Measurements from ENCODE around the gene STAT5A. TPM values are rescaled to one million over a fixed set of nuclear protein-coding genes. Genes with fewer than 3 reads are reported as not detected.

STAT5A gene
- total RNA-seq, 1 experiment from 2014 or later: 6.6 TPM

DNA sequence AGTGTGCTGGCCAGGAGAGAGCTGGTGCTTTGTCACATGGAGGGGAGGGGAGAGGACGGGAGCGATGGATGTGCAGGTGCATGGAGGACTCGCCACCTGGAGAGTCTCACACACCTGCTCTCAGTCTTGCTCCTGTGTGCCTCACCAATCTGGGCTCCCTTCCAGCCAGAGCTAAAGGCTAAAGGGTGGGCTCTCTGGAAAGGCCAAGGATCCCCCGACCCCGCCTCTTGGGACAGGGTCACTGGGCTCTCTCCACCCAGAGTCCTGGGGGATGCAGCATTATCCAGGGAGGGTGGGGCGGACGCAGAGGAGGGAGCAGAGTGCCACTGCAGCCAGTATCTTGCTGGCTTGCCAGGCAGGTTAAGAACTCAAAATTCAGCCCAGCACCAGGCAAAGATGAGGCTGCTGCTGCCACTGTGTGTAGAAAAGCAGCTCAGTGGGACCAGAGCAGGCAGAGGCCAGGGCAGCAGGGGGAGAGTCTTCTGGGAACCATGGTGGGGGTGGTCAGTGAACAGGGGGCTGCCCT, 6.7 kb upstream of the STAT5A start:
- POLR2A ChIA-PET: interaction anchor here (1.1 kb wide), 1 partner anchor 60 kb away, joined by 4 read pairs; no protein-coding TSS in a partner anchor
- H3K4me1 Mint-ChIP-seq: peaks cover 18% of the 10 kb centered on the region
- no peak overlapping the region for H3K4me3 Mint-ChIP-seq
- CTCF ChIA-PET: interaction anchor here (0.6 to 1.3 kb wide), 3 partner anchors 59 to 1117 kb away, joined by 4 to 5 read pairs (median 5); partner anchors contain the start of gene ARL4D
- H3K27me3 Mint-ChIP-seq (ENCODE audit: low read depth): peaks cover 7% of the 10 kb centered on the region
- H3K36me3 Mint-ChIP-seq: no peaks in the 10 kb centered on the region
- ATAC-seq (no peak), DNase-seq (ENCODE audit: low spot score) (no peak)
- H3K27ac Mint-ChIP-seq: no peak overlapping the region
- no peaks in the 10 kb centered on the region for H3K9me3 Mint-ChIP-seq
- TF ChIP-seq, protein P1, sequence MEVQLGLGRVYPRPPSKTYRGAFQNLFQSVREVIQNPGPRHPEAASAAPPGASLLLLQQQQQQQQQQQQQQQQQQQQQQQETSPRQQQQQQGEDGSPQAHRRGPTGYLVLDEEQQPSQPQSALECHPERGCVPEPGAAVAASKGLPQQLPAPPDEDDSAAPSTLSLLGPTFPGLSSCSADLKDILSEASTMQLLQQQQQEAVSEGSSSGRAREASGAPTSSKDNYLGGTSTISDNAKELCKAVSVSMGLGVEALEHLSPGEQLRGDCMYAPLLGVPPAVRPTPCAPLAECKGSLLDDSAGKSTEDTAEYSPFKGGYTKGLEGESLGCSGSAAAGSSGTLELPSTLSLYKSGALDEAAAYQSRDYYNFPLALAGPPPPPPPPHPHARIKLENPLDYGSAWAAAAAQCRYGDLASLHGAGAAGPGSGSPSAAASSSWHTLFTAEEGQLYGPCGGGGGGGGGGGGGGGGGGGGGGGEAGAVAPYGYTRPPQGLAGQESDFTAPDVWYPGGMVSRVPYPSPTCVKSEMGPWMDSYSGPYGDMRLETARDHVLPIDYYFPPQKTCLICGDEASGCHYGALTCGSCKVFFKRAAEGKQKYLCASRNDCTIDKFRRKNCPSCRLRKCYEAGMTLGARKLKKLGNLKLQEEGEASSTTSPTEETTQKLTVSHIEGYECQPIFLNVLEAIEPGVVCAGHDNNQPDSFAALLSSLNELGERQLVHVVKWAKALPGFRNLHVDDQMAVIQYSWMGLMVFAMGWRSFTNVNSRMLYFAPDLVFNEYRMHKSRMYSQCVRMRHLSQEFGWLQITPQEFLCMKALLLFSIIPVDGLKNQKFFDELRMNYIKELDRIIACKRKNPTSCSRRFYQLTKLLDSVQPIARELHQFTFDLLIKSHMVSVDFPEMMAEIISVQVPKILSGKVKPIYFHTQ (CRISPR knock-in tag; IDR thresholded peaks at IDR 0.05): no peak
- TF ChIP-seq STAT6 (CRISPR knock-in tag; conservative IDR thresholded peaks at IDR 0.05; ENCODE audit: low read depth): no peak
- TF ChIP-seq, protein P2, sequence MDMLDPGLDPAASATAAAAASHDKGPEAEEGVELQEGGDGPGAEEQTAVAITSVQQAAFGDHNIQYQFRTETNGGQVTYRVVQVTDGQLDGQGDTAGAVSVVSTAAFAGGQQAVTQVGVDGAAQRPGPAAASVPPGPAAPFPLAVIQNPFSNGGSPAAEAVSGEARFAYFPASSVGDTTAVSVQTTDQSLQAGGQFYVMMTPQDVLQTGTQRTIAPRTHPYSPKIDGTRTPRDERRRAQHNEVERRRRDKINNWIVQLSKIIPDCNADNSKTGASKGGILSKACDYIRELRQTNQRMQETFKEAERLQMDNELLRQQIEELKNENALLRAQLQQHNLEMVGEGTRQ (CRISPR knock-in tag; IDR thresholded peaks at IDR 0.05): no peak
- no peak for TF ChIP-seq NFATC4 (CRISPR knock-in tag; IDR thresholded peaks at IDR 0.05)
- no peak for TF ChIP-seq NFYB (CRISPR knock-in tag; conservative IDR thresholded peaks at IDR 0.05; ENCODE audit: low read depth)
- TF ChIP-seq ARID4B (CRISPR knock-in tag; IDR thresholded peaks at IDR 0.05; ENCODE audit: borderline replicate concordance): no peak
- no peak for TF ChIP-seq NR2C2 (CRISPR knock-in tag; IDR thresholded peaks at IDR 0.05)
- no peak for TF ChIP-seq GRHL2 (CRISPR knock-in tag; IDR thresholded peaks at IDR 0.05; ENCODE audit: insufficient replicate concordance, severe bottlenecking)
- TF ChIP-seq ETV6 (CRISPR knock-in tag; IDR thresholded peaks at IDR 0.05): no peak
- TF ChIP-seq, protein P3, sequence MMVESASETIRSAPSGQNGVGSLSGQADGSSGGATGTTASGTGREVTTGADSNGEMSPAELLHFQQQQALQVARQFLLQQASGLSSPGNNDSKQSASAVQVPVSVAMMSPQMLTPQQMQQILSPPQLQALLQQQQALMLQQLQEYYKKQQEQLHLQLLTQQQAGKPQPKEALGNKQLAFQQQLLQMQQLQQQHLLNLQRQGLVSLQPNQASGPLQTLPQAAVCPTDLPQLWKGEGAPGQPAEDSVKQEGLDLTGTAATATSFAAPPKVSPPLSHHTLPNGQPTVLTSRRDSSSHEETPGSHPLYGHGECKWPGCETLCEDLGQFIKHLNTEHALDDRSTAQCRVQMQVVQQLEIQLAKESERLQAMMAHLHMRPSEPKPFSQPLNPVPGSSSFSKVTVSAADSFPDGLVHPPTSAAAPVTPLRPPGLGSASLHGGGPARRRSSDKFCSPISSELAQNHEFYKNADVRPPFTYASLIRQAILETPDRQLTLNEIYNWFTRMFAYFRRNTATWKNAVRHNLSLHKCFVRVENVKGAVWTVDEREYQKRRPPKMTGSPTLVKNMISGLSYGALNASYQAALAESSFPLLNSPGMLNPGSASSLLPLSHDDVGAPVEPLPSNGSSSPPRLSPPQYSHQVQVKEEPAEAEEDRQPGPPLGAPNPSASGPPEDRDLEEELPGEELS (CRISPR knock-in tag; IDR thresholded peaks at IDR 0.05): no peak
- TF ChIP-seq E2F1 (CRISPR knock-in tag; IDR thresholded peaks at IDR 0.05): no peak
- no peak for TF ChIP-seq TEAD4 (CRISPR knock-in tag; IDR thresholded peaks at IDR 0.05)

All from WTC11 (cell line).